Central memory CD8-positive, alpha-beta T cell (primary cell): Measurements from ENCODE around the gene POLR1C.
"Not testable (repeated sequence)": the region's sequence is repeated elsewhere in the genome, so short reads cannot be mapped to it uniquely, and the experiment has no call there.

Experiments used
- ATAC-seq: fragments of 150-1000 bp; cut with Tn5 transposase; replicated peaks from 2 replicates; pipeline ENCODE4 v1.10.0; 2022; ENCODE audit warnings: mild to moderate bottlenecking, moderate FRiP score, moderate number of reproducible peaks; ENCODE audit not compliant: poor library complexity, severe bottlenecking; ENCODE audit errors: extremely low read depth
- DNase-seq, 2 donors: peaks; one replicate each; pipeline ENCODE4 v3.0.0; 2021; ENCODE audit warnings: low spot score in 2 of 2
- H3K27ac Mint-ChIP-seq: one replicate; pipeline ENCODE4 v1.8.0; 2022; ENCODE audit warnings: low read depth, mild to moderate bottlenecking, moderate library complexity, mixed read lengths
- H3K27me3 Mint-ChIP-seq: one replicate; pipeline ENCODE4 v1.8.0; 2022; ENCODE audit warnings: mixed read lengths
- H3K36me3 Mint-ChIP-seq: one replicate; pipeline ENCODE4 v1.8.0; 2022; ENCODE audit warnings: mild to moderate bottlenecking, moderate library complexity, mixed read lengths; ENCODE audit not compliant: insufficient read depth
- H3K4me1 Mint-ChIP-seq: one replicate; pipeline ENCODE4 v1.8.0; 2022; ENCODE audit warnings: mixed read lengths
- H3K4me3 Mint-ChIP-seq: one replicate; pipeline ENCODE4 v1.8.0; 2022; ENCODE audit warnings: mild to moderate bottlenecking, moderate library complexity, mixed read lengths
- H3K9me3 Mint-ChIP-seq: one replicate; pipeline ENCODE4 v1.8.0; 2022; ENCODE audit warnings: mixed read lengths

Gene POLR1C

GRCh38 chr6:43522547-43523261 is 5.8 kb downstream of the POLR1C start:
- no peak for DNase-seq
- no peaks in the 10 kb centered on the region for H3K9me3 Mint-ChIP-seq
- H3K4me1 Mint-ChIP-seq = no peaks in the 10 kb centered on the region
- no peak for ATAC-seq
- no peaks in the 10 kb centered on the region for H3K27me3 Mint-ChIP-seq
- H3K36me3 Mint-ChIP-seq = peaks cover 41% of the 10 kb centered on the region
- H3K4me3 Mint-ChIP-seq = no peak overlapping the region
- H3K27ac Mint-ChIP-seq = no peak overlapping the region

- Mint-ChIP-seq H3K27me3 (no peaks in the 10 kb centered on the region), H3K4me1 (no peaks in the 10 kb centered on the region), H3K36me3 (peaks cover 43% of the 10 kb centered on the region), H3K9me3 (no peaks in the 10 kb centered on the region), H3K4me3 (no peak overlapping the region), H3K27ac (no peak overlapping the region)
- ATAC-seq (no peak), DNase-seq (no peak)
Observed at GRCh38 chr6:43523284-43523683, 6.4 kb downstream of the POLR1C start.

GRCh38 chr6:43524483-43524961 is 7.6 kb downstream of the POLR1C start:
- H3K9me3 Mint-ChIP-seq = no peaks in the 10 kb centered on the region
- H3K36me3 Mint-ChIP-seq = peaks cover 52% of the 10 kb centered on the region
- H3K27me3 Mint-ChIP-seq = no peaks in the 10 kb centered on the region
- ATAC-seq (no peak), DNase-seq (no peak)
- H3K4me1 Mint-ChIP-seq = no peaks in the 10 kb centered on the region
- no peak overlapping the region for H3K4me3 Mint-ChIP-seq
- no peak overlapping the region for H3K27ac Mint-ChIP-seq

GRCh38 chr6:43532201-43532600 is 15.3 kb downstream of the POLR1C start:
- no peaks in the 10 kb centered on the region for H3K4me1 Mint-ChIP-seq
- H3K36me3 Mint-ChIP-seq = peaks cover 43% of the 10 kb centered on the region
- H3K27ac Mint-ChIP-seq = peak overlapping the region; percentile 52
- no peaks in the 10 kb centered on the region for H3K27me3 Mint-ChIP-seq
- DNase-seq (no peak), ATAC-seq (no peak)
- H3K4me3 Mint-ChIP-seq = no peak overlapping the region
- H3K9me3 Mint-ChIP-seq = no peaks in the 10 kb centered on the region

DNA sequence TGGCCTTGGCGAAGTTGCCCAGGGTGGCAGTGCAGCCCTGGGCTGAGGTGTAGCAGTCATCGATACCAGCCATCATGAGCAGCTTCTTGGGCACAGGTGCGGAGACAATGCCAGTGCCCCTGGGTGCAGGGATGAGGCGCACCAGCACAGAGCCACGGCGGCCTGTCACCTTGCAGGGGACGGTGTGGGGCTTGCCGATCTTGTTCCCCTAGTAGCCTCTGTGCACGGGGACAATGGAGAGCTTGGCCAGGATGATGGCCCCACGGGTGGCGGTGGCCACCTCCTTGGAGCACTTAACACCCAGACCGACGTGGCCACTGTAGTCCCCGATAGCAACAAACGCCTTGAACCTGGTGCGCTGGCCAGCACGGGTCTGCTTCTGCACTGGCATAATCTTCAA is 22.1 kb downstream of the POLR1C start:
- not testable (repeated sequence) for H3K9me3 Mint-ChIP-seq, H3K4me3 Mint-ChIP-seq, H3K27me3 Mint-ChIP-seq, DNase-seq, ATAC-seq, H3K4me1 Mint-ChIP-seq, H3K27ac Mint-ChIP-seq
- H3K36me3 Mint-ChIP-seq = peaks cover 35% of the 10 kb centered on the region

- not testable (repeated sequence) for H3K4me3 Mint-ChIP-seq, ATAC-seq, H3K4me1 Mint-ChIP-seq, H3K9me3 Mint-ChIP-seq, DNase-seq, H3K27me3 Mint-ChIP-seq, H3K27ac Mint-ChIP-seq
- peaks cover 36% of the 10 kb centered on the region for H3K36me3 Mint-ChIP-seq
Observed at GRCh38 chr6:43539409-43539808, 22.5 kb downstream of the POLR1C start.

DNA sequence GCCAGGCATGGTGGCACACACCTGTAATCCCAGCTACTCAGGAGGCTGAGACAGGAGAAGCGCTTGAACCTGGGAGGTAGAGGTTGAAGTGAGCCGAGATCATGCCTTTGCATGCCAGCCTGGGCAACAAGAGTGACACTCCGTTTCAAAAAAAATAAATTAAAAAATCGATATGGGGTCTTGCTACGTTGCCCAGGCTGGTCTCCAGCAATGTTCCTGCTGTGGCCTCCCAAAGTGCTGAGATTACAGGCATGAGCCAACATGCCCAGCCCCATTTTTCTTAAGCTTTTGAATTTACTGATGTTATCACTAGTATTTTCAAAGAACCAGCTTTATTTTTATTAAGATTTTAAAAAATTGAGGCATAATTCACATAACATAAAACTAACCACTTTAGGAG is 23.6 kb downstream of the POLR1C start:
- no peaks in the 10 kb centered on the region for H3K27me3 Mint-ChIP-seq
- H3K4me3 Mint-ChIP-seq = no peak overlapping the region
- ATAC-seq (no peak), DNase-seq (no peak)
- H3K9me3 Mint-ChIP-seq = no peaks in the 10 kb centered on the region
- H3K27ac Mint-ChIP-seq = no peak overlapping the region
- H3K36me3 Mint-ChIP-seq = peaks cover 38% of the 10 kb centered on the region
- H3K4me1 Mint-ChIP-seq = peaks cover 9% of the 10 kb centered on the region

- Mint-ChIP-seq H3K4me1 (peaks cover 9% of the 10 kb centered on the region), H3K36me3 (peaks cover 44% of the 10 kb centered on the region), H3K4me3 (no peak overlapping the region), H3K27ac (no peak overlapping the region), H3K27me3 (no peaks in the 10 kb centered on the region), H3K9me3 (no peaks in the 10 kb centered on the region)
- ATAC-seq (no peak), DNase-seq (no peak)
Observed at GRCh38 chr6:43541774-43542471, 25.0 kb downstream of the POLR1C start.

- ATAC-seq (peak; percentile 43), DNase-seq (no peak)
- peaks cover 9% of the 10 kb centered on the region for H3K4me1 Mint-ChIP-seq
- peaks cover 52% of the 10 kb centered on the region for H3K36me3 Mint-ChIP-seq
- no peaks in the 10 kb centered on the region for H3K9me3 Mint-ChIP-seq
- no peak overlapping the region for H3K27ac Mint-ChIP-seq
- no peaks in the 10 kb centered on the region for H3K27me3 Mint-ChIP-seq
- H3K4me3 Mint-ChIP-seq = no peak overlapping the region
Observed at GRCh38 chr6:43544461-43544860, 27.6 kb downstream of the POLR1C start.

DNA sequence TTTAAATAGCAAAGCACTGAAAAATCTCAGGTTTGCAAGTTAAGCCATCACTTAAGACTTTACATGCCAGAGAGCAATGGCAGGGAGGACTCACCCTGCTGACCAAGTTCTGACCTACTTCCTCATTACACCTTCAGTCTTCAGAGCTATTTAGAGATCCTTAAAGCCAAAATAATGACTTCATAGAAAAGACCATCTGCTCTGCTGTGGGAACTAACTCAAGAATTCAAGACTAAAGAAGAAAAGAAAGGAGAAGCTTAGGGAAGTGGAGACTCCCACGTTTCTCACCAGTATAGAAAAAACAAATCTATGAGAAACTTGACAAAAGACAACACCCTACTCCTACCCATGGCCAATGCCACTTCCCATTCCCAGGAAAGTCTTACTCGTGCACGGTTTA is 30.3 kb downstream of the POLR1C start:
- Mint-ChIP-seq H3K4me1 (peaks cover 9% of the 10 kb centered on the region), H3K4me3 (no peak overlapping the region), H3K27ac (no peak overlapping the region), H3K9me3 (no peaks in the 10 kb centered on the region), H3K36me3 (peaks cover 59% of the 10 kb centered on the region), H3K27me3 (no peaks in the 10 kb centered on the region)
- ATAC-seq (no peak), DNase-seq (no peak)

- not testable (repeated sequence) for H3K27me3 Mint-ChIP-seq, DNase-seq, H3K9me3 Mint-ChIP-seq, H3K4me3 Mint-ChIP-seq, ATAC-seq, H3K4me1 Mint-ChIP-seq
- Mint-ChIP-seq H3K27ac (peak overlapping the region; percentile 40), H3K36me3 (peaks cover 69% of the 10 kb centered on the region)
Observed at GRCh38 chr6:43557620-43558019, 40.7 kb downstream of the POLR1C start.

- ATAC-seq = no peak
- Mint-ChIP-seq H3K36me3 (peaks cover 69% of the 10 kb centered on the region), H3K27ac (no peak overlapping the region)
Observed at GRCh38 chr6:43559328-43559727, 42.4 kb downstream of the POLR1C start.

DNA sequence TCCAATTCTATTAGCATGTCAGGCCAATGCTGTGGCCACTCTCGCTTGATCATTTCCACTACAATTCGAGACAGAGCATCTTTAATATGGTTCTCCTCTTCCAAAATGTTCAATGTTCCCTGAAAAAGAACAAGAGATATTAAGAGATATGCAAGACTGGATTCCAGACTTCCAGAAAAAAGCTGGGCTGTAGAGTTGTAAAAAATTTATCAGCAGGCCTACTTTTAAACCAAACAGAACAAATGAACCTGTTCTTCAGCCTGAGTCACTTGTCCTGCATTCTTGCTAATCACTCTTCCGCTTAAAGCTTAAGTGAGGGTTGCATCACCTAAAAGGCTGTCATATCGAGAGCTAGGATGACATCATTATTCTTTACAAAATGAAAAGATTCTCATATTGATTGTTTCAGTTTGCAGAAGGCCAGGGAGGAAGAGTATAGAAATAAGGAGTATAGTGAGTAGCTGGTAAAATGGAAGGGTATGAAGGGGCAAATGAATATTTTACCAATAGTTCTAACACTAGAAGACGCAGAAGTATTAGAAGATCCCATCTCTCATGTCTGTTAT is 54.1 kb downstream of the POLR1C start:
- no peak for DNase-seq
- no peak overlapping the region for H3K4me3 Mint-ChIP-seq
- no peaks in the 10 kb centered on the region for H3K27me3 Mint-ChIP-seq
- no peaks in the 10 kb centered on the region for H3K9me3 Mint-ChIP-seq
- H3K36me3 Mint-ChIP-seq = peaks cover 51% of the 10 kb centered on the region
- ATAC-seq = no peak
- H3K27ac Mint-ChIP-seq = peak overlapping the region; percentile 63
- peaks cover 10% of the 10 kb centered on the region for H3K4me1 Mint-ChIP-seq

More at GRCh38 chr6:43559328-43559727, 42.4 kb downstream of the POLR1C start:
- DNase-seq = no peak
- H3K9me3 Mint-ChIP-seq = no peaks in the 10 kb centered on the region
- H3K27me3 Mint-ChIP-seq = no peaks in the 10 kb centered on the region
- no peaks in the 10 kb centered on the region for H3K4me1 Mint-ChIP-seq
- H3K4me3 Mint-ChIP-seq = no peak overlapping the region
